ENCODE results near the gene NFATC2.
A peak's percentile ranks its signal among the peaks of the same experiment; 100 is the strongest.

NFATC2 gene

DNA sequence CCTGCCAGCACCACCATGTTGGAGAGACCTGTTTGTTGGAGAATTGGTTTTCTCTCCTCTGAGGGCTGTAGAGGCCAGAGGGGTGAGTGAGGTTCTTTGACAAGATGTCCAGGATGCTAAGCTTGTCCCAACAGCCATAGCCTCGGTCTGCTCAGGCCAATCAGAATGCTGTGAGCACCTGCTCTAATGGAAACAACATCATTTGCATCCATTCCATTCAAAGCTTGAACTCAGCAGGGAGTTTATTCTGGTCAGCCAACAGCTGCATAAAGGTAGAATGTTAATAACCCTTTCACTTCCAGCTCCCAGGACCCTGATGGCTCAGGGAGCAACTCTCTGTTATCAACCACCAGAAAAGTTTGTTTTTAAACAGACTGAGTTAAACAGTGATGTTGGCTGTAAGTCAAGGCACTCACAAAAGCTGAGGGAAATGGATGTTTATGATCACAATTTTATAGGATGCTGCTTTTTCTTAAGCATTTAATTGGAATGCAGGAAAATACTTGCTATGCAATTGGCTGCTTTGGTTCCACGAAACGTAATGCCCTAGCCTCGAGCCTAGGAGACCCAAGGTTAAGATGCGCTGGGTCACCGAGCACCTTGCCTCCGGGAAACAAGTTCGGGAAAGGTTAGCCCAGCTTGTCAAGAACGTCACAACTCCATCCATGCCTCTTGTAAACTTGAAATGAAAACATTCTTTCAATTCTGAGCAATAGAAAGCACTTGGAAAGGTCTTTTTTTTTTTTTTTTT is 155.2 kb downstream of the NFATC2 start:
- no peak for TF ChIP-seq POLR2AphosphoS5 (IDR thresholded peaks at IDR 0.05; ENCODE audit: low read depth)
- no peak for TF ChIP-seq SPI1 (IDR thresholded peaks at IDR 0.05; ENCODE audit: borderline replicate concordance, low read depth)
- TF ChIP-seq, protein P1, sequence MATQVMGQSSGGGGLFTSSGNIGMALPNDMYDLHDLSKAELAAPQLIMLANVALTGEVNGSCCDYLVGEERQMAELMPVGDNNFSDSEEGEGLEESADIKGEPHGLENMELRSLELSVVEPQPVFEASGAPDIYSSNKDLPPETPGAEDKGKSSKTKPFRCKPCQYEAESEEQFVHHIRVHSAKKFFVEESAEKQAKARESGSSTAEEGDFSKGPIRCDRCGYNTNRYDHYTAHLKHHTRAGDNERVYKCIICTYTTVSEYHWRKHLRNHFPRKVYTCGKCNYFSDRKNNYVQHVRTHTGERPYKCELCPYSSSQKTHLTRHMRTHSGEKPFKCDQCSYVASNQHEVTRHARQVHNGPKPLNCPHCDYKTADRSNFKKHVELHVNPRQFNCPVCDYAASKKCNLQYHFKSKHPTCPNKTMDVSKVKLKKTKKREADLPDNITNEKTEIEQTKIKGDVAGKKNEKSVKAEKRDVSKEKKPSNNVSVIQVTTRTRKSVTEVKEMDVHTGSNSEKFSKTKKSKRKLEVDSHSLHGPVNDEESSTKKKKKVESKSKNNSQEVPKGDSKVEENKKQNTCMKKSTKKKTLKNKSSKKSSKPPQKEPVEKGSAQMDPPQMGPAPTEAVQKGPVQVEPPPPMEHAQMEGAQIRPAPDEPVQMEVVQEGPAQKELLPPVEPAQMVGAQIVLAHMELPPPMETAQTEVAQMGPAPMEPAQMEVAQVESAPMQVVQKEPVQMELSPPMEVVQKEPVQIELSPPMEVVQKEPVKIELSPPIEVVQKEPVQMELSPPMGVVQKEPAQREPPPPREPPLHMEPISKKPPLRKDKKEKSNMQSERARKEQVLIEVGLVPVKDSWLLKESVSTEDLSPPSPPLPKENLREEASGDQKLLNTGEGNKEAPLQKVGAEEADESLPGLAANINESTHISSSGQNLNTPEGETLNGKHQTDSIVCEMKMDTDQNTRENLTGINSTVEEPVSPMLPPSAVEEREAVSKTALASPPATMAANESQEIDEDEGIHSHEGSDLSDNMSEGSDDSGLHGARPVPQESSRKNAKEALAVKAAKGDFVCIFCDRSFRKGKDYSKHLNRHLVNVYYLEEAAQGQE (IDR thresholded peaks at IDR 0.05; ENCODE audit: insufficient replicate concordance, low read depth), result no peak
- TF ChIP-seq GABPA (IDR thresholded peaks at IDR 0.05; ENCODE audit: low read depth), result no peak
- TF ChIP-seq, protein P2, sequence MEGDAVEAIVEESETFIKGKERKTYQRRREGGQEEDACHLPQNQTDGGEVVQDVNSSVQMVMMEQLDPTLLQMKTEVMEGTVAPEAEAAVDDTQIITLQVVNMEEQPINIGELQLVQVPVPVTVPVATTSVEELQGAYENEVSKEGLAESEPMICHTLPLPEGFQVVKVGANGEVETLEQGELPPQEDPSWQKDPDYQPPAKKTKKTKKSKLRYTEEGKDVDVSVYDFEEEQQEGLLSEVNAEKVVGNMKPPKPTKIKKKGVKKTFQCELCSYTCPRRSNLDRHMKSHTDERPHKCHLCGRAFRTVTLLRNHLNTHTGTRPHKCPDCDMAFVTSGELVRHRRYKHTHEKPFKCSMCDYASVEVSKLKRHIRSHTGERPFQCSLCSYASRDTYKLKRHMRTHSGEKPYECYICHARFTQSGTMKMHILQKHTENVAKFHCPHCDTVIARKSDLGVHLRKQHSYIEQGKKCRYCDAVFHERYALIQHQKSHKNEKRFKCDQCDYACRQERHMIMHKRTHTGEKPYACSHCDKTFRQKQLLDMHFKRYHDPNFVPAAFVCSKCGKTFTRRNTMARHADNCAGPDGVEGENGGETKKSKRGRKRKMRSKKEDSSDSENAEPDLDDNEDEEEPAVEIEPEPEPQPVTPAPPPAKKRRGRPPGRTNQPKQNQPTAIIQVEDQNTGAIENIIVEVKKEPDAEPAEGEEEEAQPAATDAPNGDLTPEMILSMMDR (IDR thresholded peaks at IDR 0.05; ENCODE audit: insufficient read depth, low read length), result no peak
- Histone ChIP-seq H3K27me3 (ENCODE audit: insufficient read depth, poor library complexity, severe bottlenecking) (no peaks in the 10 kb centered on the region), H3K27ac (replicated peaks) (no peak overlapping the region), H3K4me3 (replicated peaks; ENCODE audit: insufficient read depth, low read length) (no peak overlapping the region)
- DNase-seq (ENCODE audit: low read depth in 1 of 2, low spot score in 1 of 2), result no peak

DNA sequence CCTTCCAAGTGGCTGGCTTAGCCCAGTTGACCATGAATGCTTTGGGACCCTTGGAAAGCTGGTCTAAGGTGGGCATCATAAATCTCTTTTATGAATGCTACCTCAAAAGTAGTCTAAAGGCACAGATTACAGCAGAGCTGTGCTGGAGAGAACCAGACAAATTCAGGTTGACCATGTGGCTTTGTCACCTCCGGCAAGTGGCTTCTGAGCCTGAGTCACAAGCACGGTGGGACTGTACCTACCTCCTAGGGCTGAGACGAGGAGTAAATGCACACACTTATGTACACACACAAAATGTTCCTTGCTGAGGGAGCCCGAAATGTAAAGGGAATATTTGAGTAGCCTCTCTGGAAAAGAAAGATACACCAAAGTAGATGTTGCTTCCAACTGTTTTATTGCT is 155.9 kb downstream of the NFATC2 start:
- H3K27ac ChIP-seq (replicated peaks), result no peak overlapping the region
- DNase-seq (ENCODE audit: low read depth in 1 of 2, low spot score in 1 of 2), result no peak
- no peaks in the 10 kb centered on the region for H3K27me3 ChIP-seq (ENCODE audit: insufficient read depth, poor library complexity, severe bottlenecking)
- no peak overlapping the region for H3K4me3 ChIP-seq (replicated peaks; ENCODE audit: insufficient read depth, low read length)
- TF ChIP-seq, protein P1 (IDR thresholded peaks at IDR 0.05; ENCODE audit: insufficient replicate concordance, low read depth), result no peak
- TF ChIP-seq POLR2AphosphoS5 (IDR thresholded peaks at IDR 0.05; ENCODE audit: low read depth), result no peak
- no peak for TF ChIP-seq GABPA (IDR thresholded peaks at IDR 0.05; ENCODE audit: low read depth)
- TF ChIP-seq, protein P2 (IDR thresholded peaks at IDR 0.05; ENCODE audit: insufficient read depth, low read length), result no peak
- TF ChIP-seq SPI1 (IDR thresholded peaks at IDR 0.05; ENCODE audit: borderline replicate concordance, low read depth), result no peak

DNA sequence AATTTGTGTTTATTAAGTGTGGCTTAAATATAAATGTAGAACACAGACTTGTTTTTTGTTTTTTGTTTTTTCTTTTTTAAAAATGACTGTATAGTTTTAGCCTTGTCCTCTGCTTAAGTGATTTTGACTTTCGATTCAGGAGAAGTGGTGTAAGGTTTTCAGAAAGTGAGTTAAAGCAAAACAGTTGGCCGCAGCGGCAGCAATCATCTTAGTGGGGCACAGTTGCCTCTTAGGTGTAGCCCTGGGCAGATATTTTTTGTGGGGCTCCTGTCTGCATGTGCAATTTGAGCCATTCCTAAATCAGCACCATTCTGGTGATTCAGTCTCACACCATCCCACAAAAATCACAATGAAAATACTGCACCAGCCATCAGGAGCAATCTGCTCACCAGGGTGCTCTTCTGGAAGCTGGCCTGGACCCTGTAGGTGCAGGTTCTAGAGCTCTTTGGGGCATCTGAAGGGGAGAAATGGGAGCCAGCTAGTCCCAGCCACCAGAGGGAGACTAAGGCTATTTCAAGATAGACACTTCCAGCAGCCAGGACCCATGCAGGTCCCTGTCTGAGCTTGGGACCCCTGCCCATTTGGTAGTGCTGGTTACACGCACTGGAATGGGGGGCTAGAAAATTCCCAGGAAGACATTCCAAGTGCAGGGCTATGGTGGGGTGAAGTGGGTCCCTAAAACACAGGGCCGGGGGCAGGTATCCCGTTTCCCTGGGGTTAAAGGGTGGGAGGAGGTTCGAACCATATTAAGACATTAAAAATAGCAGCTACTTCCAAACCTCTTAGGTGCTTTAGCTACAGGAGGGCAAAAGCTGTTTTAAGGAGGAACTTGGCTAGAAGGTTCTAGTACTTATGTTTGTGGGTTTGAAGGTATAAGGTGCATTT is 156.6 kb downstream of the NFATC2 start:
- no peak overlapping the region for H3K27ac ChIP-seq (replicated peaks)
- DNase-seq (ENCODE audit: low read depth in 1 of 2, low spot score in 1 of 2), result peak in 1 of 2 experiments; percentile 34
- H3K27me3 ChIP-seq (ENCODE audit: insufficient read depth, poor library complexity, severe bottlenecking), result no peaks in the 10 kb centered on the region

More for the DNA sequence above, 156.6 kb downstream of the NFATC2 start:
- no peak for TF ChIP-seq POLR2AphosphoS5 (IDR thresholded peaks at IDR 0.05; ENCODE audit: low read depth)
- TF ChIP-seq, protein P2 (IDR thresholded peaks at IDR 0.05; ENCODE audit: insufficient read depth, low read length), result peak; percentile 26
- H3K4me3 ChIP-seq (replicated peaks; ENCODE audit: insufficient read depth, low read length), result no peak overlapping the region

All from HL-60 (cell line).